B cell (primary cell): ENCODE measurements around the gene SH3RF3.

ENCODE experiments used
- EZH2 ChIP-seq: IDR thresholded peaks from 2 replicates; pipeline ENCODE4 v1.6.1; 2012; ENCODE audit warnings: borderline replicate concordance, low read depth, mild to moderate bottlenecking, moderate library complexity, low read length; ENCODE audit not compliant: insufficient read depth, poor library complexity, severe bottlenecking
- TF ChIP-seq, protein P1 (sequence below): fragments of 200-600 bp; IDR thresholded peaks from one replicate; pipeline ENCODE4 v1.8.0; 2022; ENCODE audit warnings: antibody characterized with exemption, mild to moderate bottlenecking

- TF ChIP-seq, protein P1, sequence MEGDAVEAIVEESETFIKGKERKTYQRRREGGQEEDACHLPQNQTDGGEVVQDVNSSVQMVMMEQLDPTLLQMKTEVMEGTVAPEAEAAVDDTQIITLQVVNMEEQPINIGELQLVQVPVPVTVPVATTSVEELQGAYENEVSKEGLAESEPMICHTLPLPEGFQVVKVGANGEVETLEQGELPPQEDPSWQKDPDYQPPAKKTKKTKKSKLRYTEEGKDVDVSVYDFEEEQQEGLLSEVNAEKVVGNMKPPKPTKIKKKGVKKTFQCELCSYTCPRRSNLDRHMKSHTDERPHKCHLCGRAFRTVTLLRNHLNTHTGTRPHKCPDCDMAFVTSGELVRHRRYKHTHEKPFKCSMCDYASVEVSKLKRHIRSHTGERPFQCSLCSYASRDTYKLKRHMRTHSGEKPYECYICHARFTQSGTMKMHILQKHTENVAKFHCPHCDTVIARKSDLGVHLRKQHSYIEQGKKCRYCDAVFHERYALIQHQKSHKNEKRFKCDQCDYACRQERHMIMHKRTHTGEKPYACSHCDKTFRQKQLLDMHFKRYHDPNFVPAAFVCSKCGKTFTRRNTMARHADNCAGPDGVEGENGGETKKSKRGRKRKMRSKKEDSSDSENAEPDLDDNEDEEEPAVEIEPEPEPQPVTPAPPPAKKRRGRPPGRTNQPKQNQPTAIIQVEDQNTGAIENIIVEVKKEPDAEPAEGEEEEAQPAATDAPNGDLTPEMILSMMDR: no peak
- no peak for TF ChIP-seq EZH2
Measured at GRCh38 chr2:109450574-109451273, 321.7 kb downstream of the SH3RF3 start.
